Endodermal cell (in vitro differentiated cells): ENCODE results near the gene CENPL. TPM values are rescaled to one million over a fixed set of nuclear protein-coding genes. Genes with fewer than 3 reads are reported as not detected.
"Not testable (repeated sequence)": the region's sequence is repeated elsewhere in the genome, so short reads cannot be mapped to it uniquely, and the experiment has no call there.

Source experiments
- DNase-seq: peaks from one replicate; pipeline ENCODE4 v3.0.0-alpha.2; 2017
- H3K27ac ChIP-seq: 2 replicates; pipeline ENCODE4 v1.5.1; 2013; ENCODE audit warnings: mild to moderate bottlenecking, low read depth, low read length, moderate library complexity
- H3K27me3 ChIP-seq: 2 replicates; pipeline ENCODE4 v1.6.1; 2013; ENCODE audit warnings: mild to moderate bottlenecking, low read length, moderate library complexity; ENCODE audit not compliant: insufficient read depth, control insufficient read depth, poor library complexity, severe bottlenecking
- H3K36me3 ChIP-seq: 2 replicates; pipeline ENCODE4 v1.7.0; 2013; ENCODE audit warnings: mild to moderate bottlenecking, low read length, moderate library complexity; ENCODE audit not compliant: control insufficient read depth, insufficient read depth
- H3K4me1 ChIP-seq: one replicate; pipeline ENCODE4 v1.7.0; 2013; ENCODE audit warnings: low read length; ENCODE audit not compliant: control insufficient read depth, insufficient read depth
- H3K4me3 ChIP-seq: 2 replicates; pipeline ENCODE4 v1.5.1; 2013; ENCODE audit warnings: mild to moderate bottlenecking, low read length, moderate library complexity
- H3K9ac ChIP-seq: 2 replicates; pipeline ENCODE4 v1.6.1; 2013; ENCODE audit warnings: mild to moderate bottlenecking, low read length, moderate library complexity; ENCODE audit not compliant: poor library complexity, severe bottlenecking; ENCODE audit errors: extremely low read depth
- H3K9me3 ChIP-seq: 2 replicates; pipeline ENCODE4 v1.6.1; 2013; ENCODE audit warnings: mild to moderate bottlenecking, low read length, moderate library complexity; ENCODE audit not compliant: control insufficient read depth
- H3K27ac Mint-ChIP-seq: 2 replicates; pipeline ENCODE4 v1.8.0; 2020; ENCODE audit warnings: mixed read lengths
- H3K27me3 Mint-ChIP-seq: 2 replicates; pipeline ENCODE4 v1.8.0; 2021; ENCODE audit warnings: mild to moderate bottlenecking, mixed read lengths; ENCODE audit not compliant: insufficient read depth
- H3K36me3 Mint-ChIP-seq: 2 replicates; pipeline ENCODE4 v1.8.0; 2020; ENCODE audit warnings: low read depth, mixed read lengths
- H3K4me1 Mint-ChIP-seq: 2 replicates; pipeline ENCODE4 v1.8.0; 2020; ENCODE audit warnings: mixed read lengths
- H3K4me3 Mint-ChIP-seq: 2 replicates; pipeline ENCODE4 v1.8.0; 2020; ENCODE audit warnings: mild to moderate bottlenecking, moderate library complexity, mixed read lengths
- H3K9me3 Mint-ChIP-seq: 2 replicates; pipeline ENCODE4 v1.8.0; 2020; ENCODE audit warnings: mild to moderate bottlenecking, mixed read lengths
- CTCF ChIP-seq: fragments of 200-600 bp; sonication (generic); conservative IDR thresholded peaks from 2 replicates; pipeline ENCODE4 v1.5.0; 2021; ENCODE audit warnings: antibody characterized with exemption, mild to moderate bottlenecking
- WGBS, 2 experiments: methylation state at CpG; one replicate each; pipeline versions ENCODE4 v1.1.5 to v1.1.7; 2013; ENCODE audit warnings: missing lambda C conversion rate in 2 of 2, mixed read lengths in 1 of 2; ENCODE audit not compliant: insufficient coverage in 1 of 2, insufficient read length in 1 of 2; 5-methylcytosine and 5-hydroxymethylcytosine counted together
- total RNA-seq, 2 donors: library from RNA; stranded (reverse); fragmentation: NEBNext Ultra II Directional in 1 of 2; extraction: Animal tissue kit (Norgen Biotek cat#: 25700) in 1 of 2; gene quantifications; 2 replicates in 1 of 2; 3 replicates in 1 of 2; pipeline ENCODE4 v1.2.1, GENCODE V29; 2021

The CENPL gene
- total RNA-seq, 2 donors from 2014 or later, result 15.8 to 18.9 TPM

GRCh38 chr1:173768827-173769226 is 55.9 kb downstream of the CENPL start:
- peaks cover 8% of the 10 kb centered on the region for H3K9me3 Mint-ChIP-seq
- H3K4me3 Mint-ChIP-seq, result no peak overlapping the region
- H3K27ac Mint-ChIP-seq, result peak overlapping the region; percentile 33
- Histone ChIP-seq H3K36me3 (peaks cover 24% of the 10 kb centered on the region), H3K4me1 (no peaks in the 10 kb centered on the region), H3K27ac (no peak overlapping the region), H3K9me3 (peaks cover 10% of the 10 kb centered on the region), H3K4me3 (no peak overlapping the region), H3K9ac (no peak overlapping the region), H3K27me3 (no peaks in the 10 kb centered on the region)
- no peaks in the 10 kb centered on the region for H3K4me1 Mint-ChIP-seq
- H3K36me3 Mint-ChIP-seq, result peaks cover 16% of the 10 kb centered on the region
- DNase-seq, result no peak
- no peak for TF ChIP-seq CTCF
- no peaks in the 10 kb centered on the region for H3K27me3 Mint-ChIP-seq
- 93 to 98% methylated on average over 3 of the region's 3 CpGs for WGBS, 2 experiments

GRCh38 chr1:173768206-173768605 is 56.5 kb downstream of the CENPL start:
- WGBS, 2 experiments, result 100% methylated on average over 1 of the region's 2 CpGs
- Mint-ChIP-seq H3K36me3 (peaks cover 23% of the 10 kb centered on the region), H3K4me3 (no peak overlapping the region), H3K4me1 (no peaks in the 10 kb centered on the region), H3K27ac (no peak overlapping the region), H3K9me3 (peaks cover 14% of the 10 kb centered on the region), H3K27me3 (no peaks in the 10 kb centered on the region)
- Histone ChIP-seq H3K36me3 (peaks cover 24% of the 10 kb centered on the region), H3K9ac (no peak overlapping the region), H3K27ac (no peak overlapping the region), H3K27me3 (no peaks in the 10 kb centered on the region), H3K4me1 (no peaks in the 10 kb centered on the region), H3K9me3 (peaks cover 16% of the 10 kb centered on the region), H3K4me3 (no peak overlapping the region)
- no peak for DNase-seq
- TF ChIP-seq CTCF, result no peak

DNA sequence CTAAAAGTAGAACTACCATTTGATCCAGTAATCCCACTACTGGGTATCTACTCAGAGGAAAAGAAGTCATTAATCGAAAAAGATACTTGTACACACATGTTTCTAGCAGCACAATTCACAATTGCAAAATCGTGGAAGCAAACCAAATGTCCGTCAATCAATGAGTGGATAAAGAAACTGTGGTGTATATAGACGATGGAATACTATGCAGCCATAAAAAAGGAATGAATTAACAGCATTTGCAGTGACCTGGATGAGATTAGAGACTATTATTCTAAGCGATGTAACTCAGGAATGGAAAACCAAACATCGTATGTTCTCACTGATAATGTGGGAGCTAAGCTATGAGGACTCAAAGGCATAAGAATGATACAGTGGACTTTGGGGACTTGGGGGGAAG is 60.4 kb downstream of the CENPL start:
- Mint-ChIP-seq H3K9me3 (peaks cover 47% of the 10 kb centered on the region), H3K36me3 (peaks cover 52% of the 10 kb centered on the region)
- H3K4me1 ChIP-seq, H3K27me3 Mint-ChIP-seq, H3K4me1 Mint-ChIP-seq, H3K4me3 Mint-ChIP-seq, H3K27ac Mint-ChIP-seq, H3K9ac ChIP-seq, H3K27me3 ChIP-seq, H3K27ac ChIP-seq, DNase-seq: not testable (repeated sequence)
- peak overlapping the region; percentile 12 for H3K4me3 ChIP-seq
- H3K9me3 ChIP-seq, result peaks cover 41% of the 10 kb centered on the region
- H3K36me3 ChIP-seq, result peaks cover 34% of the 10 kb centered on the region
- WGBS, 2 experiments, result 95 to 96% methylated on average over 6 of the region's 6 CpGs

GRCh38 chr1:173758980-173759379 is 65.7 kb downstream of the CENPL start:
- Histone ChIP-seq H3K4me1 (no peaks in the 10 kb centered on the region), H3K27me3 (no peaks in the 10 kb centered on the region), H3K27ac (no peak overlapping the region), H3K4me3 (no peak overlapping the region), H3K9me3 (peaks cover 36% of the 10 kb centered on the region), H3K9ac (no peak overlapping the region), H3K36me3 (peaks cover 49% of the 10 kb centered on the region)
- Mint-ChIP-seq H3K9me3 (peaks cover 45% of the 10 kb centered on the region), H3K27me3 (no peaks in the 10 kb centered on the region), H3K4me1 (no peaks in the 10 kb centered on the region), H3K36me3 (peaks cover 82% of the 10 kb centered on the region), H3K4me3 (no peak overlapping the region), H3K27ac (peak overlapping the region; percentile 71)
- no peak for DNase-seq
- 86 to 97% methylated on average over 3 to 5 of the region's 5 CpGs for WGBS, 2 experiments
- no peak for TF ChIP-seq CTCF
